ENCODE data around the gene APOB. TPM values are rescaled to one million over a fixed set of nuclear protein-coding genes. Genes with fewer than 3 reads are reported as not detected.

The APOB gene
- total RNA-seq, 1 experiment from 2014 or later = not detected

DNA sequence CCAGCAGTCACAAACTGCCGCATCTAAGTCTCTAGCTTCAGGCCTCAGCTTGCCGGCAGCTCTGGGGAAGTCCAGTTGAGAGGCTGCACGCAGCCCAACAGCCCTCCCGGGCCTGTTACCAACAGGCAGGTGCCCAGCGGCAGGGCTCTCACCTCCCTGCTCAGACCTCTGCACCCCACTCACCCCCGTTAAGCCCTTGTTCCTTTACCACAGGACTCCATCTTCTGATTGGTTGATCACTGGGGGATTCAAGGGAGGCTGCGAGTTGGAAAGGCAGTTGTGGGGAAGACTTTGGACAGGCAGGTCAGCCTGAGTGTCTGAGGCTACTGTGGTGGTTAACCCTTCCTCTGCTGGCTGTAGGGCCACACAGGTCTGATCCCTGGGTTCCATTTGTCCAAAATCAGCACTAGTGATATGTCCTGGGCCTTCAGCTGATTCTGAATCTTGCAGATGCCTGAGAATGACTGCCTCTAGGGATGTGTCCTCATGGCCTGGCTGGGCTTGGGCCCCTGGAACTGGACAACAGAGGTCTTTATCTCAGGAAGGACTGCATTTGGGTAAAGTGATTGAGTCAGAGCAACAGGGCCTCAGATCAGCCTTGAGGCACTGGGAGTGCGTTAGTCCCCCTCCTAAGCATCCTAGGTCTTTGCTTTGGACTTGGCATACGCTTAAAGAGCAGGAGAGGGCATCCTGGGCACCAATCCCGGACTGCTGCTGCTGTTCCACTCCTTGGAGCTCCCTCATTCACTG, 88.4 kb downstream of the APOB start:
- no peak for DNase-seq (ENCODE audit: extremely low read depth, low read depth)

DNA sequence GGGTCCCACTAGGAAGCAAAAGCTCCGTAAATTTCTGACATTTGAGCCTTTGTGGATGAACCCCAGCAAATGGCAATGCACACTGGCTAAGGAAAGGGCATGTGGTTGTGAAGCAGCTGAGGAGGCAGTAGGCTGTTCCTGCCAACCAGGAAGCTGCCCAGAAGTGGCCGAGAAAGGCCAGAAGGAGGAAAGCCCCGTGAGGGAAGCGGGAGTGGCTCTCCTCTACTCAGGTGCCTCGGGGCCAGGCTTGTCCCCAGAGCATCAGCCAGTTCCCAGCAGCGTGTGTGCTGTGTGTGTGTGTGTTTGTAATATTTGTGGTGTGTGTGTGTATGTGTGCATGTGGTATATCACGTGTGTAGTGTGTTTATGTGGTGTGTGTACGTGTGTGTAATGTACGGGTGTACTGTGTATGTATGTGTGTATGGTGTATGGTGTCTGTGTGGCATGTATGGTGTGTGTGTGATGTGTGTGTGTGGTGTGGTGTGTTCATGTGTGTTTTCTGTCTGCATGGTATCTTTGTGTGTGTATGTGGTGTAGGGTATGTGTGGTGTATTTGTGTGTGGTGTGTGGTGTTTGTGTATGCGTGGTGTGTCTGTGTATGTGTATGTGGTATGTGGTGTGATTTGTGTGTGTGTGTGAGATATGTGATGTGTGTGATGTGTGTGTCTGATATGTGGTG, 90.6 kb downstream of the APOB start:
- no peak for DNase-seq (ENCODE audit: extremely low read depth, low read depth)

Other genes starting within 250 kb of the APOB start
- gene LDAH, start 221.0 kb downstream of the APOB start, total RNA-seq (2014; rRNA removed; shearing (Covaris generic)) = 36.7 and 40.7 TPM in 2 replicates
- gene TDRD15, start 79.9 kb upstream of the APOB start, total RNA-seq (2014; rRNA removed; shearing (Covaris generic)) = not detected in 2 replicates

Data from NCI-H460 (cell line).